GM12872 (cell line): ENCODE measurements around the gene WDFY4.

Experiments
- CTCF ChIP-seq: IDR thresholded peaks from 3 replicates; pipeline ENCODE4 v1.5.1; 2011; ENCODE audit warnings: low read depth, mild to moderate bottlenecking, low read length, moderate library complexity; ENCODE audit not compliant: insufficient read depth

Gene WDFY4

GRCh38 chr10:48818861-48819520, 134.3 kb downstream of the WDFY4 start:
- TF ChIP-seq CTCF: no peak

- no peak for TF ChIP-seq CTCF
Observed at GRCh38 chr10:48819783-48820182, 135.1 kb downstream of the WDFY4 start.

- TF ChIP-seq CTCF: no peak
Observed at GRCh38 chr10:48820231-48820630, 135.6 kb downstream of the WDFY4 start.

GRCh38 chr10:48820699-48821098, 136.0 kb downstream of the WDFY4 start:
- TF ChIP-seq CTCF: no peak

- TF ChIP-seq CTCF: no peak
Observed at GRCh38 chr10:48821111-48821510, 136.4 kb downstream of the WDFY4 start.

DNA sequence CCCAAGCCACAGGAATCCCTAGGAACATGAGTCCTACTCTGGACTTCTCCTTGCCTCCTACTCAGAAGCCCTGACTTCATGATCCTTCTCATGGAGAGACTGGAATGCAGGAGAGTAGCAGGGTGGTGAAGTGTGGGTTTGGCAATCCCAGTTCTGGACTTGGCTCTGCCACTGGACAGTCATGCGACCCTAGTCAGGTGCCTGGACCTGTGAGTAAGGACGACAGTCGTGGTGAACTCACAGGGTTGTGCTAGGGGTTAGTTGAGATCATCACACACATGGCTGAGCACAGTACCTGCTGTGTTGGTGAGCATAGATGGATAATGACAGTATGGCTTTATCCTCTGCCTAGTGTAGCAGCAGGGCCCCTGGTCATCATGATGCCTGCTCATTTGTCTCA, 137.0 kb downstream of the WDFY4 start:
- no peak for TF ChIP-seq CTCF

DNA sequence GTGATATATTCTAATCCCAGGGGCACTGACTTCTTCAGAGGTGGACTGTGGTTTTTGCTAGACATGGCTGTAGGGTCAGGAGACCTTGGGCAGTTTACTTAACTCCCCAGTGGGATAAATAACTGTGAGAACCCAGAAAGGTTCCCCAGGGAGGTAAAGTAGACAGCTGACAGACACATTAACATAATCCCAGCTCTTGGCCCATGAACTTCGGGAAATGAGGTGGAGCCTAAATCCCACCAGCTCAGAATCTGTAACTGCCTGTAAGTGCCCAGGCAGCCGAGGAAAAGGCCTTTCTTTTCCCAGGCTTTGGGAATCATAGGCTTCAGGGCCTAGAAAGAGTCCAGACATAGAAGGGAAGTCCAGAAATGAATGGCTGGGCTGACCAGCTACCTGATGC, 149.0 kb downstream of the WDFY4 start:
- TF ChIP-seq CTCF: no peak
